HG02588 (cell line): ENCODE data around the gene RNF227.
"Not testable (repeated sequence)": the region's sequence is repeated elsewhere in the genome, so short reads cannot be mapped to it uniquely, and the experiment has no call there.

Source experiments
- ATAC-seq: cut with Tn5 transposase; IDR thresholded peaks from one replicate; pipeline ENCODE4 v1.9.1; 2021; ENCODE audit warnings: mild to moderate bottlenecking, moderate library complexity; ENCODE audit not compliant: unreplicated experiment

Gene RNF227

GRCh38 chr17:7864995-7865650, 51.0 kb downstream of the RNF227 start:
- no peak for ATAC-seq

GRCh38 chr17:7864384-7864783, 51.7 kb downstream of the RNF227 start:
- not testable (repeated sequence) for ATAC-seq
